Neuron (in vitro differentiated cells): ENCODE data around the gene MAPK12.

Source experiments
- H2AFZ ChIP-seq: one replicate; pipeline ENCODE4 v1.6.1; 2013; ENCODE audit warnings: low read depth, mild to moderate bottlenecking, inconsistent platforms, low read length, moderate library complexity
- H3K27me3 ChIP-seq: one replicate; pipeline ENCODE4 v1.6.1; 2013; ENCODE audit warnings: low read length; ENCODE audit not compliant: insufficient read depth
- H3K36me3 ChIP-seq: one replicate; pipeline ENCODE4 v1.6.1; 2013; ENCODE audit warnings: low read length; ENCODE audit not compliant: insufficient read depth
- H3K4me1 ChIP-seq: one replicate; pipeline ENCODE4 v1.6.1; 2013; ENCODE audit warnings: low read length; ENCODE audit not compliant: insufficient read depth
- H3K4me3 ChIP-seq: 2 replicates; pipeline ENCODE4 v1.5.1; 2013; ENCODE audit warnings: mild to moderate bottlenecking, low read length, moderate library complexity
- H3K9me3 ChIP-seq: one replicate; pipeline ENCODE4 v1.6.1; 2013; ENCODE audit warnings: low read length

Gene MAPK12

DNA sequence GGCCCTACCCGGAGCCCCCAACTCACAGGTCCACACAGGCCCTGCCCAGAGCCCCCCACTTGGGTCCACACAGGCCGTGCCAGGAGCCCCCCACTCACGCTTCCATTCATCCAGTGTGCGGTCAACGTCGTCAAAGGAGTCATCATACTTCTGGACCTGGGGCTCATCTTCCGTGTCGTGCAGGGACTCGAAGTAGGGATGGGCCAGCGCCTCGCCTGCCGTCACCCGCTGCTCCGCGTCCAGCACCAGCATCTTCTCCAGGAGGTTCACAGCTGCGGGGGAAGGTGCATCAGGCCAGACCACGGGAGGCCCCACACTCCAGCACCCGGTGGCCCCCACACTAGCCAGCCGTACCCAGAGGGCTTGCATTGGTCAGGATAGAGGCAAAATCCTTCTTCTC lies 6.4 kb downstream of the MAPK12 start:
- Histone ChIP-seq H2AFZ (no peak overlapping the region), H3K9me3 (no peaks in the 10 kb centered on the region), H3K27me3 (no peaks in the 10 kb centered on the region), H3K36me3 (peaks cover 34% of the 10 kb centered on the region), H3K4me1 (peaks cover 14% of the 10 kb centered on the region), H3K4me3 (no peak overlapping the region)

DNA sequence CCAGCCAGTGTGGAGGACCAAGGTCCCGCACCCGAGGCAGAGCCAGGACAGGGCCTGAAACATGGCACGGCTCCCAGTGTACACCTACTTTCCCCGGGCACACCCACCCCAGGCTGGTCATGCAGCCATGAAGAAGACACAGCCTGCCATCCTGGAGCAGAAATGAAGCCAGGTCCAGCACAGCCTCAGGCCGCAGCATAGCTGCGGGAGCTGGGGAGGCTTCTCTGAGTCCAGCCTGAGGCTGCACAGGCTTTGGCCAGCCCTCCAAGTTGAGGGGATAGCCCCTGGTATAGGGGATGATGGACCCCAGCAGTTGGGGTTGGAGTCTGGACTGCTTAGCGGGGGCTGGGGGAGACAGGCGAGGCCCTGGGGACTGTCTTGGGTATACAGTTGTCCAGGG lies 7.5 kb downstream of the MAPK12 start:
- Histone ChIP-seq H3K27me3 (no peaks in the 10 kb centered on the region), H3K36me3 (peaks cover 34% of the 10 kb centered on the region), H3K9me3 (no peaks in the 10 kb centered on the region)

DNA sequence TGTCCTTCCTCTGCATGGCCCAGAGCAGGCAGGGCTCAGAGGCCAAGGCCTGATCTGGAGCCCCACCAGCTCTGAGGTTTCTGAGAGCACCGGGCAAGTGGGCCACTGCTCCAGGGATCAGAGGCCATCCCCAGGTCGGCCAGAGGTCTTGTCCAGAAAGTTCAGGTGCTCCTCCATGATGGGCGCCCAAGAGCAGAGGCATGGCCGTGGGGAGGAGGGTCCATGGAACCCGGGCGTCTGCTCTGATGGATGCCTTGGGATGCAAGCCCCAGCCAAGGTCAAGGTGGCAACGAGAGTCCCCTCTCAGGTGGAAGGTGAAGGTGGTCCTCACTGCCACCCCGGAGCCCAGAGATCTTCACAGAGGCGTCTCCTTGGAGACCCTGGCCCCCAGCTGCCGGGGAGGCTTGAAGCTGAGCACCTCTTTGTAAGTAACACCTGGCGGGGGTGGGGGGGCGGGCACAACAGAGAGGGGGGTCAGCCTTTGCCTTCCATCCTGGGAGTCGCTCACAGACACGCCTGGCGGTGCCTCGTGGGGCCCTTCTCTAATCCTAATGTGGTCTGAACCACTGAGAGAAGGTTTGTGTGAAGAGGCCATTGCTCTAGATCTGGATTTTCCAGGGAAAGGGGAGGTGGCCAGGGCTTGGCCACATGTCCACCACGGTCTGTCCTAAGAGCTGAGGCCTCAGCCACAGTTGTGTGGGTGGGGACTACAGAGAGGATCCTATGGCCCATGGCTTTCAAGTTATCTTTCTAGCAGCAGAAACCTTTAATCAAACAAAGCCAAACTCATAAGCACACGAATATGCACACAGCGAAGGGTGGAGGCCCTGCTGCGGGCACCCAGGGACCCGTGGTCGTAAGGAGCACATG lies 8.2 kb downstream of the MAPK12 start:
- peaks cover 34% of the 10 kb centered on the region for H3K36me3 ChIP-seq
- no peaks in the 10 kb centered on the region for H3K27me3 ChIP-seq
- H3K4me1 ChIP-seq = peaks cover 17% of the 10 kb centered on the region
- no peak overlapping the region for H2AFZ ChIP-seq
- H3K4me3 ChIP-seq = no peak overlapping the region
- H3K9me3 ChIP-seq = no peaks in the 10 kb centered on the region

More for the DNA sequence above, 7.5 kb downstream of the MAPK12 start:
- H3K4me3 ChIP-seq = no peak overlapping the region
- no peak overlapping the region for H2AFZ ChIP-seq
- H3K4me1 ChIP-seq = peaks cover 17% of the 10 kb centered on the region

DNA sequence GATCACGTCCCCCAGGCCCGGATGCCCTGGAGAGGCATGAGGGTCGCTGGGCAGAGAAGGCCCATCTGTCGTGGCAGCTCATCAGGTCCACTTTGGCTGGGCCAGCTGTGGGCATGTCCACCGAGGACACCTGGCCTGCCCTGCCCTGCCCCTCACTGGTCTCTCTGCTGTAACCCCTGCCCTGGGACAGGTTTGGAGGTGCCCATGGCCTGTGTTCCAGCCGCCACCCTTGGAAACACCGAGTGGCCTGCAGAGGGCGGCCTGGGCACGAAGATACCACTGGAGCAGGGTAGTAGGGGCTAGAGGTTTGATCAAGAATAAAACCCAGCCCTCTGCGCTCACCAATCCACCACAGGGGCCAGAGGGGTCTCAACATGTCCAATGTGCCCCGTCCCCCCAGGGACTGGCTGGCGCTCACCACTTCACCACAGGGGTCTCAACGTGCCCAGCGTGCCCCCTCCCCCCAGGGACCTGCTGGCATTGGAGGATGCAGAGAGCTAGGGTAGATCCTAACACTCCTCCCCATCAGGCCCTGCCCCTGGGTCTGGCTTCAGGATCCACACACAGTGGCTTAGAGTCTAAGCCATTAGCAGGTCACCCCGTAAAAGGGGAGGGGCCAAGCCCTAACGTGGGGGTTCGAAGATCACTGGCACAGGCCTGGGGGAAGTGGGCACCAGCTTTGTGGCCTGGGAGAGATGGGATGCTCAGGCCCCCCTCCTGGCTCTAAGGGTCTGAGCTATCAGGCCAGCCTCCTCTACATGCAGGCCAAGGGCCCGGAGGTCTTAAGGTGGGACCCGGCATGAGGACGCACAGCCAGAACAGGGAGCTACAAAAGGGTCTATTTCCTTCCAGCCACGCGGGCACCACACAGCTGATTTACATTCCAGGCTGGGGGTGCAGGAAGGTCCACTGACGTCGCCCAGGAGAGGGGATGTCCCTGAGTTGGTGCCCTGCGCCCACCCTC lies 9.1 kb downstream of the MAPK12 start:
- Histone ChIP-seq H3K4me3 (no peak overlapping the region), H3K4me1 (peaks cover 22% of the 10 kb centered on the region), H2AFZ (no peak overlapping the region), H3K36me3 (peaks cover 36% of the 10 kb centered on the region), H3K9me3 (no peaks in the 10 kb centered on the region), H3K27me3 (no peaks in the 10 kb centered on the region)

DNA sequence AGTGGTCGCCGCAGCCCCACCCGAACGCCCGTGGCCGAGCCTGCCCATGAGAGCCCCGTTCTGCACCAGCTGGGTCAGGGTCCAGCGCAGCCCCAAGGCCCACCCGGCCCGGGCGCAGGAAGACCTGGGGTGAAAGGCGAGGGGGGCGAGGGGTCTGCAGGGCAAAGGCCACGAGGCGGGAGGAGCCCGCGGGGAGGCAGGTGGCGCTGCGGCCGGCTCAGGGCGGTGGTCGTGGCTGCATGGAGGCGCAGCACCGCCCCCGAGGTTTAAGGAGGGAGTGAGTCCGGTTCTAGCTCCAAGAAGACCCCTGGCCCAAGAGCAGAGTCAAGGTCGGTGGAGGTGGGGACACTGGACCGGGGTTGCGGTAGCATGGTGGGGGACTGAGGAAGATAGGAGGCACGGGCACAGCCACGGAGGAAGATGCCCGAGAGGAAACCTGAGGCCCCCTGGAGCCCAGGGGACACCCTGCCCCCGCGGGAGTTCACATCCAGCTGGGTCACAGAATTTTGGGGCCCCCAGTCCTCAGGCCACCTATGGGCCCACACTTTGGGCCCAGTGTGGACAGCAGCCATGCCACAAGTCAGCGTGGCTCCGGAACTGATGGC lies 9.9 kb downstream of the MAPK12 start:
- Histone ChIP-seq H3K36me3 (peaks cover 35% of the 10 kb centered on the region), H3K27me3 (no peaks in the 10 kb centered on the region), H3K4me3 (peak overlapping the region; percentile 71), H3K4me1 (peaks cover 22% of the 10 kb centered on the region), H2AFZ (peak overlapping the region; percentile 44), H3K9me3 (no peaks in the 10 kb centered on the region)

DNA sequence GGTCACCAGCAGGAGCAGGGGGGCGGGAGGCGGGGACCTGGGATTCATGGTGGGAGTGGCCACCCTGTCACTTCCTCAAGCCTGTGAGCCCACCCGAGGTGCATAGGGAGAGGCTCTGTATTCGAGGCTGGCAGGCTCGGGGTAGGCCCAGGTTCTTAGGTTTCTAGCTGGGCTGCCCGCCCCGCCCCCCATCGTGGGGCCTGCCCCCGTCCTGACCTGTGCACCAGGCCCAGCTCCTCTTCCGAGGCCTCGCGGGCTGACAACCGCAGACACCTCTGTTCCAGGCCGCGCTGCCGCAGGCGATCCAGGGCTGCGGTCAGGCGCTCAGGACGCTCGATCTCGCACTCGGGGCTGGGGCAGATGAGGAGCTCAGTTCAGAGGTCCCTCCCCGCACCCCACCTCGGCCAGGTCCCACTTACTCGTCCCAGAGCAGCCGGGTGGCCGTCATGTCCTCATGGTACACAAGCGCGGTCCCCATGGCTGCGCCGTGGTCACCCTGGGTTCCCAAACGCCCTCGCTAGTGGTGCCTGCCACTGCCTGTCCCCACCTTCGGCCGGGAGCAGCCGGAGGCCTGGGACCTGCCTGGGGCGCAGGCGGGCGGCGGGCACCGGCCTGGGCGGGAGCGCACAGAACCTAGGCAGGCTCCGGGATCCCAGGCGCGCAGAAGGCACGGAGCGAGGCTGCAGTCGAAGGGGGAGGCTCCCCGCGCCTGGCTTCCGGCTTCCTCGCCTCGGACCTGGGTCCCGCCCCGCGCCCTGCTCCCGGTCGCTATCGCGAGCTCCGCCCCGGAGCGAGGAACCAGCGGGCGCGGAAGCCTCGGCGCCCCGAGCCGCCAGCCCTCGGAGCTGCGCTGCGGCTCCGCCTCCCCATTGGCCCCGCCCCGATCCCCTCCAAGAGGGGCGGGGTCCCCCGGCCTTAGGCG lies 10.7 kb downstream of the MAPK12 start, which contains the start of gene HDAC10:
TSS of gene HDAC10 (minus strand) at position 711 of the 922 bp plus-strand sequence. CDS start at position 478, 233 bp downstream.
- peak within 1 kb of the TSS; percentile 44 for H2AFZ ChIP-seq
- H3K36me3 ChIP-seq = peaks cover 37% of the 10 kb centered on the region

DNA sequence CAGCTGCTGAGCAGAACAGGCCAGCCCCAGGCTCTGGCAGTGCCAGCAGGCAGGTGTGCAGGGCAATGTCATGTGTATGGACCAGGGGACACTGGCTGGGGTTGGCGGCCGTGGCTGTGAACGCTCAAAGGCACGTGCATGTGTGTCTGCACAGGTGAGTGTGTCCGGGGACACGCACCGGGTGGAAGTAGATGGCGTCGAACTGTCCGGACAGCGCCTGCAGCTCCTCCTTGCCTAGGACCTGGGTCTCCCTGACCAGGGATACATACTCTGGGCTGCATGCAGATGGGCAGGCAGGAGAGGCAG lies 11.3 kb downstream of the MAPK12 start:
- H2AFZ ChIP-seq = no peak overlapping the region
- peak overlapping the region; percentile 71 for H3K4me3 ChIP-seq
- no peaks in the 10 kb centered on the region for H3K9me3 ChIP-seq
- peaks cover 37% of the 10 kb centered on the region for H3K36me3 ChIP-seq
- no peaks in the 10 kb centered on the region for H3K27me3 ChIP-seq
- H3K4me1 ChIP-seq = peaks cover 31% of the 10 kb centered on the region

More for the DNA sequence above, 10.7 kb downstream of the MAPK12 start, which contains the start of gene HDAC10:
- H3K9me3 ChIP-seq = no peaks in the 10 kb centered on the region
- peaks cover 26% of the 10 kb centered on the region for H3K4me1 ChIP-seq
- H3K27me3 ChIP-seq = no peaks in the 10 kb centered on the region
- peak within 1 kb of the TSS; percentile 71 for H3K4me3 ChIP-seq

DNA sequence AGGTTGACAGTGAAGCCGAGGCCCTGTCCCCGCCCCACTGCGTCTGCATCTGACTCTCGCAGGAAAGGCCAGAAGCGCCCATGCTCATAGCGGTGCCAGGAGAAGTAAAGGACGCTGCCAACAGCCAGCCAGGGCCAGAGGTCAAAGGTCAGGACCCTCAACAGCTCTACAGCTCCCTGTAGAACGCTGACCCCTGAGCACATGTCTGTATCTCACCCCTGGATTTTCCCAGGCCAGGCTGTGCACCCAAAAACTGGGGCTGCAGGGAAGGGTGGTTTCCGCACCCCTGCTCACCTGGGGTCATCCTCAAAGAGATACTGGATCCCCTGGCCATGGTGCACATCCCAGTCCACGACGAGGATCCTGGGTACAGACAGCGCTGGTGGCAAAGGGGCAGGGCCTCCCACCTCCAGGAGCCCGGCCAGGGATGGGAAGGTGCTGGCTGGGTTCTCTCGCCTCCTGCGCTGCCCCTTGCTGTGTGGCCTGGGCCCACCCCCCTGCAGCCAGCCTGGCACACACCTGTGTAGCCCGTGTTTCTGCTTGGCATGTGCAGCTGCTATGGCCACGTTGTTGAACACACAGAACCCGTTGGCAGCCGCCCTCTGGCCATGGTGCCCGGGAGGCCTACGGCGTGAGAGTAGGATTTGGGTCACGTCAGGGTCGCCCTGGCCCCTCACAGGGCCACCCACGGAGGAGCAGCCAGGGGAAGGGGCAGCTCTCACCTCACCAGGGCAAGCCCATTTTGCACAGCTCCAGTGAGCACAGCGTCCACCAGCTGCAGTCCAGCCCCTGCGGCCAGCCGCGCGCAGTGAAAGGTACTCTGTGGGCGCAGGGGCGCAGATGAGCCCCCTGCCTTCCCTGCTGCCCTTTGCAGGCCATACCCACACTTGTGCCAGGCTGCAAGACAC lies 11.9 kb downstream of the MAPK12 start:
- Histone ChIP-seq H3K27me3 (no peaks in the 10 kb centered on the region), H2AFZ (no peak overlapping the region), H3K4me3 (no peak overlapping the region), H3K9me3 (no peaks in the 10 kb centered on the region), H3K36me3 (peaks cover 34% of the 10 kb centered on the region), H3K4me1 (peaks cover 31% of the 10 kb centered on the region)

DNA sequence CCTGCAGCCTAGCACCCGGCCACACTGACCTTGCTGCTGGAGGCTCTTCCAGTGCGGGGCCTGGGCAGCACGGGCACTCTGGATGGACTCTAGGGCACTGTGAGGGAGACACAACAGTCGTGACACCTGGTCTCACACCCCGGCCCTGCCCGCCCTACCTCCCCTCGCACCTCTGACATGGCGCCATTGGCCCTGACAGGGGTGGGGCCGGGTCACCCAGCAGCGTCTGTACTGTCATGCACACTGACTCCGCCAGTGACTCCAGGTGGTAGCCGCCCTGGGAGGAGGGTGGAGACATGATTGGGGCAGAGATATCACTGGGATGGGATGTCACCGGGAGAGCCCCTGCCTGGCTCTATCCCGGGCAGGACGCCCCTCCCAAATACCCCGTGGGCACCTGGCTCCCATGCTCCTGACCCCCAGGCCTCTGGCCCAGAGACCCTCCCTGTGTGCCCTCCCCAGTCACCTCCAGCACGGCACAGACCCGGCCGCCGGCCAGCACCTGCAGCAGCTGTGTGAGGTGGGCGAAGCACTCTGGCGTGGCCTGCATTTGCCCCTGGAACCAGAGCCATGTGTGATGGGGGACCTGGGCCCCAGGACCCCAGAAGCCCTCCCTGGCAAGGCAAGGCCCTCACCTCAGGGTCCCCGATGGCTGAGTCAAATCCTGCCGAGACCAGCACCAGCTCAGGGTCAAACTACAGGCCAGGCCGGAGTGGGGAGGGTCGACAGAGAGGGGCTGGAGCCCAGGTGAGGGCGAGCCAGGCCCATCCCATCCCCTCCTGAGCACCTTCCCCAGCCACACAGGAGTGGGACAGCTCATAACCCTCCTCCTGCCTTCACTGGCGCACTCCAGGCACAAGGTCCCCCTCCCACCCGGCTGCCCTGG lies 13.0 kb downstream of the MAPK12 start:
- H3K4me3 ChIP-seq = no peak overlapping the region
- H3K4me1 ChIP-seq = peaks cover 42% of the 10 kb centered on the region
- H2AFZ ChIP-seq = no peak overlapping the region
- H3K9me3 ChIP-seq = no peaks in the 10 kb centered on the region
- no peaks in the 10 kb centered on the region for H3K27me3 ChIP-seq
- peaks cover 28% of the 10 kb centered on the region for H3K36me3 ChIP-seq

DNA sequence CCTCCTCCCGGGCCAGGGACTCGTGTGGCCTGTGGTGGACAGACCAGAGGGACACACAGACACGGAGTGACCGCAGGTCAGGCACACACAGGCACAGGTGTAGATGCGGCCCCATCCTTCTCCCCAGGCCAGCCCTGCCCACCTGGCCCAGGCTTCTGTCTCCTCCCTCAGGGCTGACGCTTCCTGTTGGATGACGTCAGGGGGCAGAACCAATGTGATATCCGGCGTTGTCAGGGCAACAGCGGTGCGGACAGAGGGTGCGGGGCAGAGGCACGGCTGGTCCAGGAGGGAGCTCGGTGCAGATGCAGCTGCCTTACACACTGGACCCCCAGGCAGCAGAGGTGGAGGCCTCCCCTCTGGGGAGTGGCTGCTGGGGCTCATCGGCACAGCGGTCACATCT lies 13.7 kb downstream of the MAPK12 start:
- H3K9me3 ChIP-seq = no peaks in the 10 kb centered on the region
- peaks cover 47% of the 10 kb centered on the region for H3K4me1 ChIP-seq
- peaks cover 22% of the 10 kb centered on the region for H3K36me3 ChIP-seq
- H2AFZ ChIP-seq = no peak overlapping the region
- H3K4me3 ChIP-seq = no peak overlapping the region
- H3K27me3 ChIP-seq = no peaks in the 10 kb centered on the region
